Immature natural killer cell (primary cell): ENCODE measurements around the gene CECR2. TPM values are rescaled to one million over a fixed set of nuclear protein-coding genes. Genes with fewer than 3 reads are reported as not detected.

Experiments
- DNase-seq, 3 donors: peaks; one replicate each; pipeline ENCODE4 v3.0.0; 2022; ENCODE audit warnings: mixed read lengths in 1 of 3
- H3K27ac Mint-ChIP-seq, 6 donors: one replicate each; pipeline ENCODE4 v1.8.0; 2020; ENCODE audit warnings: mixed read lengths in 6 of 6, mild to moderate bottlenecking in 5 of 6, inconsistent platforms in 4 of 6, moderate library complexity in 3 of 6
- H3K27me3 Mint-ChIP-seq, 3 donors: one replicate each; pipeline ENCODE4 v1.8.0; 2020 to 2021; ENCODE audit warnings: low read depth in 3 of 3, mild to moderate bottlenecking in 3 of 3, mixed read lengths in 3 of 3, moderate library complexity in 3 of 3, inconsistent platforms in 1 of 3
- H3K36me3 Mint-ChIP-seq, 3 donors: one replicate each; pipeline ENCODE4 v1.8.0; 2020; ENCODE audit warnings: mixed read lengths in 3 of 3, inconsistent platforms in 2 of 3, mild to moderate bottlenecking in 2 of 3
- H3K4me1 Mint-ChIP-seq, 2 donors: one replicate each; pipeline ENCODE4 v1.8.0; 2020; ENCODE audit warnings: inconsistent platforms in 2 of 2, mild to moderate bottlenecking in 2 of 2, mixed read lengths in 2 of 2, moderate library complexity in 1 of 2
- H3K4me3 Mint-ChIP-seq, 5 donors: one replicate each; pipeline ENCODE4 v1.8.0; 2020; ENCODE audit warnings: mild to moderate bottlenecking in 5 of 5, mixed read lengths in 5 of 5, inconsistent platforms in 3 of 5, moderate library complexity in 3 of 5
- H3K9me3 Mint-ChIP-seq, 6 donors: one replicate each; pipeline ENCODE4 v1.8.0; 2020; ENCODE audit warnings: mild to moderate bottlenecking in 6 of 6, mixed read lengths in 6 of 6, inconsistent platforms in 4 of 6, moderate library complexity in 3 of 6
- polyA plus RNA-seq, 3 donors: library from polyadenylated mRNA; unstranded; fragments of 300-500 nt; fragmentation: Illumina TruSeq; gene quantifications; one replicate each; pipeline ENCODE4 v1.2.3, GENCODE V29; 2021

Gene CECR2
- polyA plus RNA-seq, 3 donors from 2014 or later = not detected

GRCh38 chr22:17431179-17431578, 61.9 kb downstream of the CECR2 start:
- Mint-ChIP-seq H3K27me3 (peaks cover 0 to 11% (median 7%) of the 10 kb centered on the region in 3 donors), H3K36me3 (no peaks in the 10 kb centered on the region), H3K27ac (no peak overlapping the region), H3K4me3 (no peak overlapping the region), H3K9me3 (no peaks in the 10 kb centered on the region), H3K4me1 (no peaks in the 10 kb centered on the region)
- no peak for DNase-seq

GRCh38 chr22:17434856-17435255, 65.6 kb downstream of the CECR2 start:
- no peaks in the 10 kb centered on the region for H3K4me1 Mint-ChIP-seq
- no peaks in the 10 kb centered on the region for H3K9me3 Mint-ChIP-seq
- no peak for DNase-seq
- peaks cover 0 to 11% (median 6%) of the 10 kb centered on the region in 3 donors for H3K27me3 Mint-ChIP-seq
- no peaks in the 10 kb centered on the region for H3K36me3 Mint-ChIP-seq
- no peak overlapping the region for H3K27ac Mint-ChIP-seq
- no peak overlapping the region for H3K4me3 Mint-ChIP-seq

- Mint-ChIP-seq H3K27ac (no peak overlapping the region), H3K36me3 (no peaks in the 10 kb centered on the region), H3K9me3 (no peaks in the 10 kb centered on the region), H3K27me3 (peaks cover 0 to 11% (median 6%) of the 10 kb centered on the region in 3 donors), H3K4me3 (no peak overlapping the region), H3K4me1 (no peaks in the 10 kb centered on the region)
- DNase-seq = no peak
These were observed 66.1 kb downstream of the CECR2 start for GRCh38 chr22:17435375-17435774.

- no peak overlapping the region for H3K4me3 Mint-ChIP-seq
- H3K27me3 Mint-ChIP-seq = peaks cover 0 to 16% (median 6%) of the 10 kb centered on the region in 3 donors
- no peaks in the 10 kb centered on the region for H3K9me3 Mint-ChIP-seq
These were observed 67.2 kb downstream of the CECR2 start for GRCh38 chr22:17436382-17436980.

GRCh38 chr22:17436981-17437412, 67.7 kb downstream of the CECR2 start:
- Mint-ChIP-seq H3K9me3 (no peaks in the 10 kb centered on the region), H3K27me3 (peaks cover 0 to 19% (median 6%) of the 10 kb centered on the region in 3 donors), H3K4me1 (no peaks in the 10 kb centered on the region), H3K36me3 (no peaks in the 10 kb centered on the region), H3K4me3 (no peak overlapping the region), H3K27ac (no peak overlapping the region)
- no peak for DNase-seq

More at GRCh38 chr22:17436382-17436980, 67.2 kb downstream of the CECR2 start:
- Mint-ChIP-seq H3K4me1 (no peaks in the 10 kb centered on the region), H3K27ac (no peak overlapping the region), H3K36me3 (no peaks in the 10 kb centered on the region)
- no peak for DNase-seq

- H3K9me3 Mint-ChIP-seq = no peaks in the 10 kb centered on the region
- H3K36me3 Mint-ChIP-seq = no peaks in the 10 kb centered on the region
- H3K27ac Mint-ChIP-seq = no peak overlapping the region
- no peak for DNase-seq
- peaks cover 0 to 20% (median 6%) of the 10 kb centered on the region in 3 donors for H3K27me3 Mint-ChIP-seq
- H3K4me1 Mint-ChIP-seq = no peaks in the 10 kb centered on the region
- H3K4me3 Mint-ChIP-seq = no peak overlapping the region
These were observed 68.8 kb downstream of the CECR2 start for GRCh38 chr22:17438026-17438425.

- H3K27me3 Mint-ChIP-seq = peaks cover 0 to 19% (median 2%) of the 10 kb centered on the region in 3 donors
- H3K4me3 Mint-ChIP-seq = no peak overlapping the region
- no peaks in the 10 kb centered on the region for H3K36me3 Mint-ChIP-seq
- H3K4me1 Mint-ChIP-seq = no peaks in the 10 kb centered on the region
- no peak overlapping the region for H3K27ac Mint-ChIP-seq
- no peaks in the 10 kb centered on the region for H3K9me3 Mint-ChIP-seq
- no peak for DNase-seq
These were observed 72.1 kb downstream of the CECR2 start for GRCh38 chr22:17441326-17441725.

GRCh38 chr22:17443405-17444203, 74.3 kb downstream of the CECR2 start:
- Mint-ChIP-seq H3K27me3 (peaks cover 0 to 14% (median 1%) of the 10 kb centered on the region in 3 donors), H3K27ac (no peak overlapping the region), H3K36me3 (no peaks in the 10 kb centered on the region), H3K4me1 (no peaks in the 10 kb centered on the region), H3K9me3 (no peaks in the 10 kb centered on the region), H3K4me3 (no peak overlapping the region)
- DNase-seq = no peak

- H3K4me3 Mint-ChIP-seq = no peak overlapping the region
- no peaks in the 10 kb centered on the region for H3K4me1 Mint-ChIP-seq
- peaks cover 0 to 14% (median 2%) of the 10 kb centered on the region in 3 donors for H3K27me3 Mint-ChIP-seq
- no peak for DNase-seq
- H3K36me3 Mint-ChIP-seq = no peaks in the 10 kb centered on the region
- no peak overlapping the region for H3K27ac Mint-ChIP-seq
- no peaks in the 10 kb centered on the region for H3K9me3 Mint-ChIP-seq
These were observed 74.9 kb downstream of the CECR2 start for GRCh38 chr22:17444204-17444504.

- H3K4me1 Mint-ChIP-seq = no peaks in the 10 kb centered on the region
- peaks cover 0 to 6% (median 2%) of the 10 kb centered on the region in 3 donors for H3K27me3 Mint-ChIP-seq
- no peak overlapping the region for H3K27ac Mint-ChIP-seq
- no peak for DNase-seq
- H3K9me3 Mint-ChIP-seq = no peaks in the 10 kb centered on the region
- no peaks in the 10 kb centered on the region for H3K36me3 Mint-ChIP-seq
- no peak overlapping the region for H3K4me3 Mint-ChIP-seq
These were observed 77.4 kb downstream of the CECR2 start for GRCh38 chr22:17446698-17447097.

- Mint-ChIP-seq H3K27me3 (peaks cover 0 to 6% (median 4%) of the 10 kb centered on the region in 3 donors), H3K4me3 (no peak overlapping the region), H3K27ac (no peak overlapping the region), H3K9me3 (no peaks in the 10 kb centered on the region), H3K4me1 (no peaks in the 10 kb centered on the region), H3K36me3 (no peaks in the 10 kb centered on the region)
- DNase-seq = no peak
These were observed 82.1 kb downstream of the CECR2 start for GRCh38 chr22:17451316-17451715.

GRCh38 chr22:17460895-17461294, 91.6 kb downstream of the CECR2 start:
- H3K36me3 Mint-ChIP-seq = no peaks in the 10 kb centered on the region
- DNase-seq = no peak
- no peaks in the 10 kb centered on the region for H3K9me3 Mint-ChIP-seq
- no peak overlapping the region for H3K27ac Mint-ChIP-seq
- peaks cover 0 to 6% (median 1%) of the 10 kb centered on the region in 3 donors for H3K27me3 Mint-ChIP-seq
- H3K4me3 Mint-ChIP-seq = no peak overlapping the region
- H3K4me1 Mint-ChIP-seq = no peaks in the 10 kb centered on the region

GRCh38 chr22:17470880-17471500, 101.7 kb downstream of the CECR2 start:
- peaks cover 3 to 6% (median 4%) of the 10 kb centered on the region in 3 donors for H3K27me3 Mint-ChIP-seq
- H3K4me3 Mint-ChIP-seq = no peak overlapping the region
- no peak overlapping the region for H3K27ac Mint-ChIP-seq
- no peaks in the 10 kb centered on the region for H3K36me3 Mint-ChIP-seq
- DNase-seq = no peak
- H3K9me3 Mint-ChIP-seq = no peaks in the 10 kb centered on the region
- H3K4me1 Mint-ChIP-seq = no peaks in the 10 kb centered on the region

- Mint-ChIP-seq H3K4me3 (no peak overlapping the region), H3K9me3 (no peaks in the 10 kb centered on the region), H3K4me1 (no peaks in the 10 kb centered on the region), H3K27me3 (peaks cover 0 to 4% (median 4%) of the 10 kb centered on the region in 3 donors), H3K27ac (no peak overlapping the region), H3K36me3 (no peaks in the 10 kb centered on the region)
- DNase-seq = no peak
These were observed 102.8 kb downstream of the CECR2 start for GRCh38 chr22:17471886-17472535.
